Ovary (tissue), 3 donors: ENCODE measurements around the gene HSPH1.

Experiments used
- CTCF ChIP-seq, 3 donors: fragments of 450-650 bp in 2 of 3; fragments of 200-600 bp in 1 of 3; IDR thresholded peaks; one replicate each; pipeline versions ENCODE4 v1.5.1 to v1.8.0; 2016 to 2022; ENCODE audit warnings: antibody characterized with exemption in 3 of 3, mild to moderate bottlenecking in 1 of 3
- EP300 ChIP-seq: sonication (generic); formaldehyde crosslinking; IDR thresholded peaks from one replicate; pipeline ENCODE4 v1.6.1; 2017; ENCODE audit warnings: antibody characterized with exemption
- POLR2A ChIP-seq: fragments of 450-650 bp; IDR thresholded peaks from one replicate; pipeline ENCODE4 v1.6.1; 2017; ENCODE audit warnings: antibody characterized with exemption, mild to moderate bottlenecking, moderate library complexity
- donor health status: DM: no; HTN: no; CAD: no.

GRCh38 chr13:31200637-31200971 lies 38.9 kb upstream of the HSPH1 start:
- TF ChIP-seq CTCF (IDR thresholded peaks at IDR 0.05) (no peak), POLR2A (no peak), EP300 (no peak)
